WERI-Rb-1 (cell line): Measurements from ENCODE around the gene ALAS1.
"Not testable (repeated sequence)": the region's sequence is repeated elsewhere in the genome, so short reads cannot be mapped to it uniquely, and the experiment has no call there.

Experiments
- DNase-seq: peaks from one replicate; pipeline ENCODE4 v3.0.0-alpha.2; 2020
- H3K27ac ChIP-seq: fragments of 250-450 bp; sonication (Bioruptor Pico); 2 replicates; pipeline ENCODE4 v1.5.1; 2020; ENCODE audit warnings: mild to moderate bottlenecking, moderate library complexity
- H3K27me3 ChIP-seq: fragments of 250-450 bp; sonication (Bioruptor Pico); 2 replicates; pipeline ENCODE4 v1.5.1; 2021; ENCODE audit warnings: mild to moderate bottlenecking, low read depth, moderate library complexity; ENCODE audit not compliant: insufficient read depth, severe bottlenecking
- H3K36me3 ChIP-seq: fragments of 250-450 bp; sonication (Bioruptor Pico); 2 replicates; pipeline ENCODE4 v1.5.1; 2020; ENCODE audit warnings: mild to moderate bottlenecking, moderate library complexity
- H3K4me3 ChIP-seq: 2 replicates; pipeline ENCODE4 v1.5.1; 2011; ENCODE audit warnings: low read depth, mild to moderate bottlenecking, control low read depth, low read length
- H3K9me3 ChIP-seq: fragments of 250-450 bp; sonication (Bioruptor Pico); 2 replicates; pipeline ENCODE4 v1.5.1; 2021; ENCODE audit warnings: mild to moderate bottlenecking, moderate library complexity; ENCODE audit not compliant: severe bottlenecking
- CTCF ChIP-seq: IDR thresholded peaks from 2 replicates; pipeline ENCODE4 v1.5.1; 2011; ENCODE audit warnings: low read depth, mild to moderate bottlenecking, control low read depth, inconsistent platforms, low read length

ALAS1 gene

GRCh38 chr3:52167240-52167639 is 30.7 kb upstream of the ALAS1 start:
- H3K27me3 ChIP-seq = no peaks in the 10 kb centered on the region
- DNase-seq = no peak

GRCh38 chr3:52170217-52170616 is 27.7 kb upstream of the ALAS1 start:
- not testable (repeated sequence) for H3K27me3 ChIP-seq, H3K36me3 ChIP-seq, H3K9me3 ChIP-seq, H3K27ac ChIP-seq, DNase-seq, H3K4me3 ChIP-seq

More at GRCh38 chr3:52167240-52167639, 30.7 kb upstream of the ALAS1 start:
- no peak overlapping the region for H3K27ac ChIP-seq
- TF ChIP-seq CTCF = no peak
- no peaks in the 10 kb centered on the region for H3K9me3 ChIP-seq
- H3K4me3 ChIP-seq = no peak overlapping the region
- no peaks in the 10 kb centered on the region for H3K36me3 ChIP-seq

- no peak for TF ChIP-seq CTCF
- Histone ChIP-seq H3K36me3 (no peaks in the 10 kb centered on the region), H3K4me3 (no peak overlapping the region), H3K9me3 (no peaks in the 10 kb centered on the region), H3K27ac (peak overlapping the region; percentile 17), H3K27me3 (no peaks in the 10 kb centered on the region)
- DNase-seq = peak; percentile 70
Observed at GRCh38 chr3:52171514-52172261, 26.3 kb upstream of the ALAS1 start.

GRCh38 chr3:52172262-52172757 is 25.6 kb upstream of the ALAS1 start:
- Histone ChIP-seq H3K27me3 (no peaks in the 10 kb centered on the region), H3K27ac (peak overlapping the region; percentile 17), H3K36me3 (no peaks in the 10 kb centered on the region), H3K9me3 (no peaks in the 10 kb centered on the region), H3K4me3 (no peak overlapping the region)
- peak; percentile 35 for DNase-seq
- TF ChIP-seq CTCF = no peak

- DNase-seq = no peak
- Histone ChIP-seq H3K4me3 (no peak overlapping the region), H3K27me3 (no peaks in the 10 kb centered on the region), H3K36me3 (no peaks in the 10 kb centered on the region), H3K9me3 (no peaks in the 10 kb centered on the region), H3K27ac (no peak overlapping the region)
- TF ChIP-seq CTCF = no peak
Observed at GRCh38 chr3:52173101-52173500, 24.9 kb upstream of the ALAS1 start.

- TF ChIP-seq CTCF = no peak
- Histone ChIP-seq H3K27ac (no peak overlapping the region), H3K27me3 (no peaks in the 10 kb centered on the region), H3K9me3 (no peaks in the 10 kb centered on the region), H3K4me3 (no peak overlapping the region), H3K36me3 (no peaks in the 10 kb centered on the region)
- no peak for DNase-seq
Observed at GRCh38 chr3:52174896-52175295, 23.1 kb upstream of the ALAS1 start.
